Fibroblast of the aortic adventitia (primary cell): ENCODE results near the gene ADD1. TPM values are rescaled to one million over a fixed set of nuclear protein-coding genes. Genes with fewer than 3 reads are reported as not detected.

Experiments used
- DNase-seq: peaks from one replicate; pipeline ENCODE4 v3.0.0-alpha.2; 2010; ENCODE audit warnings: low read depth
- H3K4me3 ChIP-seq: 2 replicates; pipeline ENCODE4 v1.5.1; 2011; ENCODE audit warnings: low read depth, mild to moderate bottlenecking, control low read depth, low read length, moderate library complexity
- total RNA-seq: library from RNA; depleted of rRNA; stranded (reverse); fragments of >200 nt; gene quantifications from 2 replicates; pipeline ENCODE4 v1.2.3, GENCODE V29; 2012; ENCODE audit warnings: low replicate concordance
- TF ChIP-seq, protein P1 (sequence below): IDR thresholded peaks from 2 replicates; pipeline ENCODE4 v1.5.1; 2011; ENCODE audit warnings: mild to moderate bottlenecking, low read length, control low read depth, inconsistent platforms; ENCODE audit not compliant: insufficient read depth

Gene ADD1
- total RNA-seq, 1 donor: 168 TPM

DNA sequence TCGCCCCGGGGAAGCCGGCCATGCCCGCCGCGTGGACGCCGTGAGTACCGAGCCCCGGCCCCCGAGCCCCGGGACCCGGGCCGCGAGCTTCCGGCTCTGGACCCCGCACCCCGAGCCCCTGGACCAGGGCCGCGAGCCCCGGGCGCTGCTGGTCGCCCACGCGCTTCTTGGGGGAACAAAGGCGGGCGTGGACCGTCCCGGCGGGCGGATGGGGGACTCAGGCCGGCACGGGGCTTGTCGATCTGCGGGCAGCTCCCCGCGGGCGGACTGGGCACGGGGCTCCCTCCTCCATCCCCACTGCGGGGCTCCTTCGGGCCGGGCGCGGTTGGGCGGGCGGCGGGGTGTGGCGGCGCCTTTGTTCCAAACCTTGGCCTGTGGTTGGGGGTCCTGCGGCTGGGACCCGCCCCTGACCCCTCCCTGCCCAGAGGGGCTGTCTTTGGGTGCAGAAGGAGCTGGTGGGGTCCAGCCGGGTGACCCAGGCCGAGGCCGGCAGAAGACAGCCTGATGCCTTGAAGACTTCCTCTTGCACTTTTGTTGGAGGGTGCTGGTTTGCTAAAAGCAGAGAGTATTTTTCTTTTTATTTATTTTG, 25.2 kb upstream of the ADD1 start:
- DNase-seq: no peak
- TF ChIP-seq, protein P1, sequence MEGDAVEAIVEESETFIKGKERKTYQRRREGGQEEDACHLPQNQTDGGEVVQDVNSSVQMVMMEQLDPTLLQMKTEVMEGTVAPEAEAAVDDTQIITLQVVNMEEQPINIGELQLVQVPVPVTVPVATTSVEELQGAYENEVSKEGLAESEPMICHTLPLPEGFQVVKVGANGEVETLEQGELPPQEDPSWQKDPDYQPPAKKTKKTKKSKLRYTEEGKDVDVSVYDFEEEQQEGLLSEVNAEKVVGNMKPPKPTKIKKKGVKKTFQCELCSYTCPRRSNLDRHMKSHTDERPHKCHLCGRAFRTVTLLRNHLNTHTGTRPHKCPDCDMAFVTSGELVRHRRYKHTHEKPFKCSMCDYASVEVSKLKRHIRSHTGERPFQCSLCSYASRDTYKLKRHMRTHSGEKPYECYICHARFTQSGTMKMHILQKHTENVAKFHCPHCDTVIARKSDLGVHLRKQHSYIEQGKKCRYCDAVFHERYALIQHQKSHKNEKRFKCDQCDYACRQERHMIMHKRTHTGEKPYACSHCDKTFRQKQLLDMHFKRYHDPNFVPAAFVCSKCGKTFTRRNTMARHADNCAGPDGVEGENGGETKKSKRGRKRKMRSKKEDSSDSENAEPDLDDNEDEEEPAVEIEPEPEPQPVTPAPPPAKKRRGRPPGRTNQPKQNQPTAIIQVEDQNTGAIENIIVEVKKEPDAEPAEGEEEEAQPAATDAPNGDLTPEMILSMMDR: no peak
- H3K4me3 ChIP-seq: peak overlapping the region; percentile 57

DNA sequence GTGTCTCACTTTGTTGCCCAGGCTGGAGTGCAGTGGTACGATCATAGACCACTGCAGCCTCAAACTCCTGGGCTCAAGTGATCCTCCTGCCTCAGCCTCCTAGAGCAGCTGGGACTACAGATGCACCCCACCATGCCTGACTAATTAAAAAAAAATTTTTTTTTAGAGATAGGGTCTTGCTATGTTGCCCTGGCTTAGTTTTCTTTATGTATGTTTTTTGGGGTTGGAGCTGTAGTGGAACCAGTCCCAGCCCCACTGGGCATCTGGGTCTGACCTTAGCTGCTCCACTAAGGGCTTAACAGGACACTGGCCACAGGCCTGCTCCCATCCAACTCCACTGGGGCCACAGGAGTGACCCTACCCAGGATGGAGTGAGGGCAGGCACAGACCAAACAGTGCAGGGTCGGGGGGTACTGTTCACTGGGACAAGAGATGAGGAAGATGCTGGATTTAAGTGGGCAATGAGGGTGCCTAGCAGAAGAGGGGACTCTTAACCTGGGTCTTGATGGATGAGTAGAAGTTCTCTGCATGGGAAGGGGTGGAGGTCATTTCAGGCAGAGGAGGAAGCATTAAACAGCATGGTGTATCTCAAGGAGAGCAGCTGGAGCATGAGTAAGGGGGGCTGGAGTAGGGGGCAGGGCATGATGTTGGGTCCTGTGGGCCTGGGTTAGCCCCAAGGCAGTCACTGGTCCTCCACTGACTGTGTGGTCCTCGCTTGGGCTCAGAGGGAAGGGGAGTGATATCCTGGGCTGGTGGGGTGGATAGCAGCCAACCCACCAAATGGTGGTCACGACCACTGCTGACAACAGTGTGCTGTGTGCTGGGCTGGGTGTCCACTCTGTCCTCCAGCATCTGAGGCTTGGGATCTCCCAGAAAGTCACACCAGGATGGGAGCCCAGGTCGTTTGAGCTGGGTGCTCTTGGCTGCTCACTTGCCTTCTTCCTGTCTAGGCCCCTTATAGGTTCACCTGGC, 24.1 kb upstream of the ADD1 start:
- no peak overlapping the region for H3K4me3 ChIP-seq

DNA sequence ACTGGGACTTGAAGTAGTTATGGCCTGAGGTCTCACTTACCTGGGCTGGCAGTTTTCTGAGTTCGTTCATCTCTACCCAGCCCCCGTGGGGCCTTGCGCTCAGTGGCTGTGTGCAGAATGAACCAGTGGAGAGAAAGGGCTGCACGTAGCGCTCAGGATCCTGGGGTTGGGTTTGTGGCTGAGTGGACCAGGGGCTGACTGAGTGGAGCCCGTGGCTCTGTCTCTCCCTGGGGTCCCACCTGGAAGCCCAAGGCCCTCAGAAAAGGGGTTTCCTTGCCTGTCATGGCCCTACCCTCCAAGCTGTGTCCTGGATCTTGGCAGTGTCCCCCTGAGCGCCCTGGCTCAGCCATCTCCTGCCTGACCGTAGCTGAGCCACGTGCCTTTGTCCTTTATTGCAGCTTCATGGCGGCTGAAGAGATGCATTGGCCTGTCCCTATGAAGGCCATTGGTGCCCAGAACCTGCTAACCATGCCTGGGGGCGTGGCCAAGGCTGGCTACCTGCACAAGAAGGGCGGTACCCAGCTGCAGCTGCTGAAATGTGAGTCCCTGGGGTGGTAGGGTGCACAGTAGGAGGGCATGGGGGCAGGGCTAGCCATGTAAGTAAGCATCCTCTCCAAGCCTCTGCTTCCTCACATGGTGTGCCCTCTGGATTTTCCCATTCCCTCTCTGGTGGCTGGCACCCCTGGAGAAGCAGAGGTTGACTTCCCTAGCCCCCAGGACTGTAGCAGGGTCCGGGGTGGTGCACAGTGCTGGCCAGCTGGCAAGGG, 23.2 kb upstream of the ADD1 start:
- H3K4me3 ChIP-seq: no peak overlapping the region
- DNase-seq: no peak
- TF ChIP-seq, protein P1: no peak

More for the DNA sequence above, 24.1 kb upstream of the ADD1 start:
- TF ChIP-seq, protein P1: no peak
- DNase-seq: no peak

DNA sequence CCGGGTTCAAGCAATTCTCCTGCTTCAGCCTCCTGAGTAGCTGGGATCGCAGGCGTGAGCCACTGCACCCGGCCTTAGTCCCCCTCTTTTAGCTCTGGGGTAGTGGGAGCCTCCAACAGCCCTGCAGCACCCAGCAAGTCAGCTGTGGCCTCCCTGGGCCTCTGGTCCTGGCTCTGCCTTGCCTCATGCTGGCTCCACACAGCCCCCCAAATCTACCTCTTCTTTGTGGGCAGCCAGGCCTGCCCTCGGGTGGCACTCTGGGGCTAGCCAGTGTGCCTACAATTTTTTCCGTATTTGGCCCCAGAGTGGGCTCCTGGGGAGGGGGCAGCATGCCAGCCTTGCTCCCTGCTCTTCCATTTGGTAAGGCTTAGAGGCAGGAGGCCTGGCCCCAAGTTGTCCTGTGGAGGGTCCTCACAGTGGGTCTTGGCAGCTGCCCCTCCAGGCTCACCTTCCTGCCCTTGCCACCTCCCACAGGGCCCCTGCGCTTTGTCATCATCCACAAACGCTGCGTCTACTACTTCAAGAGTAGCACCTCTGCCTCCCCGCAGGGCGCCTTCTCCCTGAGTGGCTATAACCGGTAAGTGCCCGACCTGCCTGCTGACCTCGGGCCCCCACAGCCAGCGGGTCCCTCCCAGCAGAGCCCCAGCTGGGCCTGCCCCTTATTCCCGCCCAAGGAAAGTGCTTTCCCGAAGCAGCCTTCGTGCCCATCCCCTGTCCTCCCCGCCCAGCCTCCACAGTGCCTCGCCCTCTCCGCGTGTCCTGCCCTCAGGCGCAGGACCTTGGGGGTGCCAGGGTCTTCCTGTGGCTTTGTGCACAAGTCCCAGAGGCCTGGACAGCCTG, 21.0 kb upstream of the ADD1 start:
- TF ChIP-seq, protein P1: no peak
- no peak for DNase-seq
- no peak overlapping the region for H3K4me3 ChIP-seq

DNA sequence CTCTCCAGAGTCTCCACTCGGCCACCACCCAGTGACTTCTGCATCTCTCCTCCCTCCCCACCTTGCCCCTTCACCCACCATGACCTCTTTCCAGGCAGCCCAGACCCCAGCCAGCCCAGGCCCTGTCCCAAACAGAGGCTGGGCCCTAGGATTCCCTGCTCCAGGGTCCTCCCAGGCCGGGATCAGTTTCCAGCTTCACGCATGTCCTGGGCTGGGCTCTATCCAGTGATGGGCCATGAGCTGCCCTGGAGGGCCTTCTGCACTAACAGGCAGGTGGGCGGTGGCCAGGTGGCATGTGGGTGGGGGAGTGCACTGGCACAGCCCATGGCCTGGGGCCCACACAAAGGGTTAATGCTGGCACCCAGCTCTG, 20.4 kb upstream of the ADD1 start:
- no peak overlapping the region for H3K4me3 ChIP-seq
- TF ChIP-seq, protein P1: no peak
- no peak for DNase-seq
